Spleen (tissue), 3 donors: ENCODE measurements around the gene DENND1A.

Experiments
- POLR2A ChIP-seq, 3 donors: fragments of 450-650 bp; IDR thresholded peaks; one replicate each; pipeline ENCODE4 v1.5.1; 2017; ENCODE audit warnings: antibody characterized with exemption in 3 of 3, mild to moderate bottlenecking in 1 of 3
- POLR2AphosphoS5 ChIP-seq, 3 donors: sonication (generic); formaldehyde crosslinking; IDR thresholded peaks; one replicate each; pipeline ENCODE4 v1.5.1; 2017; ENCODE audit warnings: antibody characterized with exemption in 3 of 3

DNA sequence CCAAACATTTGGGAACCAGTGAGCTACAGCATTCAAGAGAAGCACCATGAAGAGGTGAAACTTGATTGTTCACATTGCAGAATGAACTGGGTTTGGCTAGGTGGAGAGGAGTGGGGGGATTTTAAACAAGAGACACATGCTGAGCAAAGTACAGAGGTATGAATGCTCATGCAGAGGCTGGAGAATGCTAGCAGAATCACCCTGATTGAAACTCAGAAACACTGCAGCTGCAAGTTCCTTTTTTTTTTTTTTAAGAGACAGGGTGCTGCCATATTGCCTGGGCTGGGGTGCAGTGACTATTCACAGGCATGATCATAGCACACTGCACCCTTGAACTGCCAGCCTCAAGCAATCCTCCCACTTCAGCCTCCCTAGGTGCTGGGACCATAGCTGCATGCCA, 35.1 kb downstream of the DENND1A start:
- no peak for TF ChIP-seq POLR2A (IDR thresholded peaks at IDR 0.05)
- TF ChIP-seq POLR2AphosphoS5 (IDR thresholded peaks at IDR 0.05), result no peak
